HG02678 (cell line): Measurements from ENCODE around the gene ARHGAP8.
"Not testable (repeated sequence)": the region's sequence is repeated elsewhere in the genome, so short reads cannot be mapped to it uniquely, and the experiment has no call there.

Experiments used
- ATAC-seq: cut with Tn5 transposase; IDR thresholded peaks from one replicate; pipeline ENCODE4 v1.9.1; 2021; ENCODE audit warnings: mild to moderate bottlenecking, moderate library complexity; ENCODE audit not compliant: unreplicated experiment

The ARHGAP8 gene

DNA sequence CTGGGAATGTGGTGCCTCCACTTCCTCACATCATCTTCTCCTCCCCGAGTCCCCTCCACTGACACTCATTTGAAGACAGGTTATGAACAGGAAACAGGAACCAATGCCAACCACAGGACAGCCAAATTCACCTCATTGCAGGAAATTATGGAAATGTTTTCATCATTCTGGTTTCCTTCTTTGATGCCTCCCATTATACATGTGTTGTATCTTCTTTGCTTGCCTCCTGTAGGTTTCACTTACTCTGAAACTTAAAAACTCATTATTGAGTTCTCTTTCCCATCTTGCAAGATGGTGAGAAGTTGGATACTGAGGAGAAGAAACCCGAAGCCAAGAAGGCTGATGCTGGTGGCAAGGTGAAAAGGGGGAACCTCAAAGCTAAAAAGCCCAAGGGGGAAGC is 148.9 kb downstream of the ARHGAP8 start:
- ATAC-seq = no peak

- ATAC-seq = not testable (repeated sequence)
These were observed 150.8 kb downstream of the ARHGAP8 start for GRCh38 chr22:44903164-44903563.

DNA sequence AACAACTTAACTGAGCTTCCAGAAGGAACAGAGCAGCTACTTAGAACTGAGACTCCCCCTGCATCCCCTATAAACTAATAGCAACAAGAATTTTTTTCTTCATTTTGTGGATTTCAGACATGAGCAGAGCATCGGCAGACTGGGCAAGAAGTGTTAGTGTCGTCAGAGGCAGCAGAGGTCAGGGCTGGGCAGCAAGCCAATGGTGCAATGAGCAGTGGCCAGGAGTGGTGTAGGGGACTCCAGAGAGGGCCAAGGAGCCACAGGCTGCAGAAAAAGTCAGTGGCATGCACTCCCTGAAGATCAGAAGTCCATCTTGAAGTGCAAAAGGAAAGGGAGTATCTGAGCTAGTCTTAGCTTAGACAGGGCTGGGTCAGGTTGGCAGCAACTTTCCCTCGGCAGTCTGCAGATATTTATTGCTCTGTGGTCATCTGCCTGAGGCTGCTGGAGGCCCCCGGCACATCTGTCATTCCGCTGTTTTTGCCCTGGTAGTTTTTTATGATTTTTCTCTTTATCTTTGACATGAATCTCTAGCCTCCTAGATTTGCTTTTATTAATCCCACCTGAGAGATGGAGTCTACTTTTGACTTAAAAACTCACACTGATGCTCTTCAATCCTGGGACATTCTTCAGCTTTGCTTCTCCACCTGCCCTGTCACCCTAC is 152.2 kb downstream of the ARHGAP8 start:
- not testable (repeated sequence) for ATAC-seq

GRCh38 chr22:44906248-44906936 is 154.0 kb downstream of the ARHGAP8 start:
- no peak for ATAC-seq

GRCh38 chr22:44906999-44907644 is 154.7 kb downstream of the ARHGAP8 start:
- no peak for ATAC-seq

- ATAC-seq = no peak
These were observed 155.7 kb downstream of the ARHGAP8 start for GRCh38 chr22:44907765-44908737.

DNA sequence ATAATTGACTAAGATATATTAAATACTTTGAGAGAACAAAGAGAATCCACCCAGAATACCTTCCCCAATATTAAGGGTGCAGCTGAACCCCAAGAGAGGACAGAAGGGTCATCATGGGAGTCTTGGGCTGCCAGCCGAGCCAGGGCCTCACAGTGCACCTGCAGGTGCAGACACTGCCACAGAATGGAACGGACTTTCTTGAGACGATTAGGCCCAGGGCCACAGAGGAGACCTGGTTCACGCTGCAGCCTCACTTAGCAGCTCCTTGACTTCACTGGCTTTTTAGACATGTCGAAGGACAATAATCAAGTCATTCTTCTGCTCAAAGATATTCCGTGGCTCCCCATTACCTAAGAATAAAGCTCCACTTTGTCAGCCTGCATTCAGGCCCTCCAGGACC is 156.9 kb downstream of the ARHGAP8 start:
- ATAC-seq = no peak
